GM19455 (cell line): ENCODE data around the gene PALM.

Source experiments
- ATAC-seq: cut with Tn5 transposase; IDR thresholded peaks from one replicate; pipeline ENCODE4 v1.9.1; 2021; ENCODE audit not compliant: unreplicated experiment

The PALM gene

GRCh38 chr19:778910-779653 is 70.3 kb downstream of the PALM start:
- ATAC-seq: no peak

GRCh38 chr19:780935-781334 is 72.2 kb downstream of the PALM start:
- ATAC-seq: no peak

GRCh38 chr19:781800-782184 is 73.1 kb downstream of the PALM start:
- no peak for ATAC-seq

GRCh38 chr19:782185-782877 is 73.6 kb downstream of the PALM start:
- ATAC-seq: no peak

- ATAC-seq: no peak
These were observed 74.3 kb downstream of the PALM start for GRCh38 chr19:782878-783668.

GRCh38 chr19:784541-784940 is 75.8 kb downstream of the PALM start:
- no peak for ATAC-seq

- ATAC-seq: no peak
These were observed 78.8 kb downstream of the PALM start for GRCh38 chr19:787536-787935.

- ATAC-seq: no peak
These were observed 79.9 kb downstream of the PALM start for GRCh38 chr19:788686-788982.

GRCh38 chr19:788983-789700 is 80.4 kb downstream of the PALM start:
- ATAC-seq: no peak

- ATAC-seq: no peak
These were observed 80.9 kb downstream of the PALM start for GRCh38 chr19:789701-790060.

GRCh38 chr19:791007-791566 is 82.4 kb downstream of the PALM start:
- ATAC-seq: no peak

- ATAC-seq: no peak
These were observed 83.0 kb downstream of the PALM start for GRCh38 chr19:791567-792305.

GRCh38 chr19:792306-792885 is 83.7 kb downstream of the PALM start:
- ATAC-seq: no peak

GRCh38 chr19:793806-794205 is 85.1 kb downstream of the PALM start:
- ATAC-seq: no peak

- no peak for ATAC-seq
These were observed 86.4 kb downstream of the PALM start for GRCh38 chr19:795073-795611.

- ATAC-seq: no peak
These were observed 87.2 kb downstream of the PALM start for GRCh38 chr19:795691-796581.

- ATAC-seq: peak; percentile 75
These were observed 88.2 kb downstream of the PALM start, which contains the start of gene PTBP1 for GRCh38 chr19:796692-797527. PTBP1 (plus strand) TSS chr19:797452; CDS start chr19:797498, 46 bp downstream.
